K562 (cell line): Measurements from ENCODE around the gene DIPK1A. TPM values are rescaled to one million over a fixed set of nuclear protein-coding genes. Genes with fewer than 3 reads are reported as not detected.

Experiments used
- CHCHD3 ChIP-seq: fragments of 250-450 bp; sonication (Bioruptor Pico); IDR thresholded peaks from 2 replicates; pipeline ENCODE4 v2.1.2; 2022; ENCODE audit warnings: mild to moderate bottlenecking
- CTBP1 ChIP-seq: fragments of 450-650 bp; IDR thresholded peaks from 2 replicates; pipeline ENCODE4 v1.6.1; 2016; ENCODE audit warnings: borderline replicate concordance
- NBN ChIP-seq: fragments of 450-650 bp; IDR thresholded peaks from 2 replicates; pipeline ENCODE4 v1.6.1; 2016; ENCODE audit warnings: low read depth, mild to moderate bottlenecking
- PKNOX1 ChIP-seq: fragments of 450-650 bp; IDR thresholded peaks from 2 replicates; pipeline ENCODE4 v1.6.1; 2016
- RAD51 ChIP-seq: fragments of 450-650 bp; IDR thresholded peaks from 2 replicates; pipeline ENCODE4 v1.7.1; 2016; ENCODE audit warnings: low read depth, mild to moderate bottlenecking, borderline replicate concordance
- SMAD2 ChIP-seq: fragments of 150-350 bp; IDR thresholded peaks from 2 replicates; pipeline ENCODE4 v1.6.1; 2014; ENCODE audit warnings: low read depth, mild to moderate bottlenecking, low read length
- USF1 ChIP-seq: sonication (generic); formaldehyde crosslinking; IDR thresholded peaks from 2 replicates; pipeline ENCODE4 v1.9.0; 2022; ENCODE audit warnings: mild to moderate bottlenecking, missing genetic modification reagents
- ZNF143 ChIP-seq: sonication (generic); formaldehyde crosslinking; IDR thresholded peaks from 2 replicates; pipeline ENCODE4 v1.9.0; 2022; ENCODE audit warnings: mild to moderate bottlenecking, missing genetic modification reagents
- polyA plus RNA-seq, 8 experiments: library from polyadenylated mRNA; depleted of rRNA in 4 of 8; stranded (reverse) in 5 of 8; unstranded in 3 of 8; fragments of >200 nt; fragmentation: Nextera tagmentation in 2 of 8; fragmentation: Illumina TruSeq in 1 of 8; extraction: Ambion mirVana in 2 of 8; extraction: Trizol in 1 of 8; gene quantifications; 2 replicates each; pipeline versions ENCODE4 v1.2.1 to v1.2.3, GENCODE V29; 2011 to 2014; ENCODE audit warnings: inconsistent platforms in 1 of 8, missing spikeins in 1 of 8
- total RNA-seq, 7 experiments: library from RNA; depleted of rRNA in 6 of 7; stranded (reverse); fragments of >200 nt in 6 of 7; fragmentation: Illumina TruSeq in 2 of 7; extraction: Trizol in 2 of 7; gene quantifications; 2 replicates each; pipeline versions ENCODE4 v1.2.1 to v1.2.3, GENCODE V29; 2011 to 2021; ENCODE audit warnings: low replicate concordance in 1 of 7
- TF ChIP-seq, protein P1 (sequence below): fragments of 450-650 bp; IDR thresholded peaks from 2 replicates; pipeline ENCODE4 v1.6.1; 2016; ENCODE audit warnings: mild to moderate bottlenecking, moderate library complexity
- TF ChIP-seq, protein P2 (sequence below): fragments of 250-450 bp; sonication (Bioruptor Pico); IDR thresholded peaks from 2 replicates; pipeline ENCODE4 v1.5.1; 2021; ENCODE audit warnings: mild to moderate bottlenecking

DIPK1A gene
- total and polyA plus RNA-seq, 9 of the 15 experiments (the other 6 are each of a cell fraction or from before 2014, with no cell fraction given) = 0.54 to 2.5 (median 1.3) TPM

DNA sequence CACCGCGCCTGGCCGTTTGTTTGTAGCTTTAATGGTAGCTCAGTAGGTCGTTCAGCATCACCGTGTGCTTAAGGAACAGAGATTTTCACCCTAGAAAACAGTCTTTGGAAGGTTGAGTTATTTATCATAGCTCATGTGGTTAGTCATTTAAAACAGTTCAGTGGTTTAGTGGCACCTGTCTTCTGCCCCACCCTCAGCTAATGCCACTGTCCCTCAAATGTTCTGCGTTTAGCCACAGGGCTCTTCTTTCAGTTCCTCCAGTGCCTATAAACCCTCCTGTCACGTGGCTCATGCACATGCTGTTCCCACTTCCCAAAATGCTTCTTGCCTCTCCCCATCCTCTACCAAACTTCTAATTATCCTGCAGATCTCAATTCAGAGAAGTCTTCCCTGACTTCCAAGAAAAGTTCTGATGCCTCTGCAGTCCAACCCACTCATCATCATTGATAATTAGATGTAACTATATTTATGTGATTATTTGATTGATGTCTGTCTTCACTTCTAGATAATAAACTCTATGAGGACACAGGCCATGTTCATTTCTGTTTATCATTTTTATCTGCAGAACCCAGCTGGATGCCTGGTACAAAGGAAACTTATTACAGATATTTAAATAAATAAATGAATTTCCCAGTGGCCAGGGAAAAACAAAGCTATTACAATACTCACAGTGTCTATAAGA, 14.4 kb upstream of the DIPK1A start (continued):
- TF ChIP-seq, protein P1, sequence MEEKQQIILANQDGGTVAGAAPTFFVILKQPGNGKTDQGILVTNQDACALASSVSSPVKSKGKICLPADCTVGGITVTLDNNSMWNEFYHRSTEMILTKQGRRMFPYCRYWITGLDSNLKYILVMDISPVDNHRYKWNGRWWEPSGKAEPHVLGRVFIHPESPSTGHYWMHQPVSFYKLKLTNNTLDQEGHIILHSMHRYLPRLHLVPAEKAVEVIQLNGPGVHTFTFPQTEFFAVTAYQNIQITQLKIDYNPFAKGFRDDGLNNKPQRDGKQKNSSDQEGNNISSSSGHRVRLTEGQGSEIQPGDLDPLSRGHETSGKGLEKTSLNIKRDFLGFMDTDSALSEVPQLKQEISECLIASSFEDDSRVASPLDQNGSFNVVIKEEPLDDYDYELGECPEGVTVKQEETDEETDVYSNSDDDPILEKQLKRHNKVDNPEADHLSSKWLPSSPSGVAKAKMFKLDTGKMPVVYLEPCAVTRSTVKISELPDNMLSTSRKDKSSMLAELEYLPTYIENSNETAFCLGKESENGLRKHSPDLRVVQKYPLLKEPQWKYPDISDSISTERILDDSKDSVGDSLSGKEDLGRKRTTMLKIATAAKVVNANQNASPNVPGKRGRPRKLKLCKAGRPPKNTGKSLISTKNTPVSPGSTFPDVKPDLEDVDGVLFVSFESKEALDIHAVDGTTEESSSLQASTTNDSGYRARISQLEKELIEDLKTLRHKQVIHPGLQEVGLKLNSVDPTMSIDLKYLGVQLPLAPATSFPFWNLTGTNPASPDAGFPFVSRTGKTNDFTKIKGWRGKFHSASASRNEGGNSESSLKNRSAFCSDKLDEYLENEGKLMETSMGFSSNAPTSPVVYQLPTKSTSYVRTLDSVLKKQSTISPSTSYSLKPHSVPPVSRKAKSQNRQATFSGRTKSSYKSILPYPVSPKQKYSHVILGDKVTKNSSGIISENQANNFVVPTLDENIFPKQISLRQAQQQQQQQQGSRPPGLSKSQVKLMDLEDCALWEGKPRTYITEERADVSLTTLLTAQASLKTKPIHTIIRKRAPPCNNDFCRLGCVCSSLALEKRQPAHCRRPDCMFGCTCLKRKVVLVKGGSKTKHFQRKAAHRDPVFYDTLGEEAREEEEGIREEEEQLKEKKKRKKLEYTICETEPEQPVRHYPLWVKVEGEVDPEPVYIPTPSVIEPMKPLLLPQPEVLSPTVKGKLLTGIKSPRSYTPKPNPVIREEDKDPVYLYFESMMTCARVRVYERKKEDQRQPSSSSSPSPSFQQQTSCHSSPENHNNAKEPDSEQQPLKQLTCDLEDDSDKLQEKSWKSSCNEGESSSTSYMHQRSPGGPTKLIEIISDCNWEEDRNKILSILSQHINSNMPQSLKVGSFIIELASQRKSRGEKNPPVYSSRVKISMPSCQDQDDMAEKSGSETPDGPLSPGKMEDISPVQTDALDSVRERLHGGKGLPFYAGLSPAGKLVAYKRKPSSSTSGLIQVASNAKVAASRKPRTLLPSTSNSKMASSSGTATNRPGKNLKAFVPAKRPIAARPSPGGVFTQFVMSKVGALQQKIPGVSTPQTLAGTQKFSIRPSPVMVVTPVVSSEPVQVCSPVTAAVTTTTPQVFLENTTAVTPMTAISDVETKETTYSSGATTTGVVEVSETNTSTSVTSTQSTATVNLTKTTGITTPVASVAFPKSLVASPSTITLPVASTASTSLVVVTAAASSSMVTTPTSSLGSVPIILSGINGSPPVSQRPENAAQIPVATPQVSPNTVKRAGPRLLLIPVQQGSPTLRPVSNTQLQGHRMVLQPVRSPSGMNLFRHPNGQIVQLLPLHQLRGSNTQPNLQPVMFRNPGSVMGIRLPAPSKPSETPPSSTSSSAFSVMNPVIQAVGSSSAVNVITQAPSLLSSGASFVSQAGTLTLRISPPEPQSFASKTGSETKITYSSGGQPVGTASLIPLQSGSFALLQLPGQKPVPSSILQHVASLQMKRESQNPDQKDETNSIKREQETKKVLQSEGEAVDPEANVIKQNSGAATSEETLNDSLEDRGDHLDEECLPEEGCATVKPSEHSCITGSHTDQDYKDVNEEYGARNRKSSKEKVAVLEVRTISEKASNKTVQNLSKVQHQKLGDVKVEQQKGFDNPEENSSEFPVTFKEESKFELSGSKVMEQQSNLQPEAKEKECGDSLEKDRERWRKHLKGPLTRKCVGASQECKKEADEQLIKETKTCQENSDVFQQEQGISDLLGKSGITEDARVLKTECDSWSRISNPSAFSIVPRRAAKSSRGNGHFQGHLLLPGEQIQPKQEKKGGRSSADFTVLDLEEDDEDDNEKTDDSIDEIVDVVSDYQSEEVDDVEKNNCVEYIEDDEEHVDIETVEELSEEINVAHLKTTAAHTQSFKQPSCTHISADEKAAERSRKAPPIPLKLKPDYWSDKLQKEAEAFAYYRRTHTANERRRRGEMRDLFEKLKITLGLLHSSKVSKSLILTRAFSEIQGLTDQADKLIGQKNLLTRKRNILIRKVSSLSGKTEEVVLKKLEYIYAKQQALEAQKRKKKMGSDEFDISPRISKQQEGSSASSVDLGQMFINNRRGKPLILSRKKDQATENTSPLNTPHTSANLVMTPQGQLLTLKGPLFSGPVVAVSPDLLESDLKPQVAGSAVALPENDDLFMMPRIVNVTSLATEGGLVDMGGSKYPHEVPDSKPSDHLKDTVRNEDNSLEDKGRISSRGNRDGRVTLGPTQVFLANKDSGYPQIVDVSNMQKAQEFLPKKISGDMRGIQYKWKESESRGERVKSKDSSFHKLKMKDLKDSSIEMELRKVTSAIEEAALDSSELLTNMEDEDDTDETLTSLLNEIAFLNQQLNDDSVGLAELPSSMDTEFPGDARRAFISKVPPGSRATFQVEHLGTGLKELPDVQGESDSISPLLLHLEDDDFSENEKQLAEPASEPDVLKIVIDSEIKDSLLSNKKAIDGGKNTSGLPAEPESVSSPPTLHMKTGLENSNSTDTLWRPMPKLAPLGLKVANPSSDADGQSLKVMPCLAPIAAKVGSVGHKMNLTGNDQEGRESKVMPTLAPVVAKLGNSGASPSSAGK = peak; percentile 71
- TF ChIP-seq USF1 (peak; percentile 66), SMAD2 (no peak), RAD51 (peak; percentile 63), CTBP1 (peak; percentile 43; the same call in 1 of the 2 replicates), ZNF143 (no peak), NBN (no peak), CHCHD3 (no peak), PKNOX1 (0 out of 2 replicates have a peak, but pooled peaks have one; percentile 6)
- TF ChIP-seq, protein P2, sequence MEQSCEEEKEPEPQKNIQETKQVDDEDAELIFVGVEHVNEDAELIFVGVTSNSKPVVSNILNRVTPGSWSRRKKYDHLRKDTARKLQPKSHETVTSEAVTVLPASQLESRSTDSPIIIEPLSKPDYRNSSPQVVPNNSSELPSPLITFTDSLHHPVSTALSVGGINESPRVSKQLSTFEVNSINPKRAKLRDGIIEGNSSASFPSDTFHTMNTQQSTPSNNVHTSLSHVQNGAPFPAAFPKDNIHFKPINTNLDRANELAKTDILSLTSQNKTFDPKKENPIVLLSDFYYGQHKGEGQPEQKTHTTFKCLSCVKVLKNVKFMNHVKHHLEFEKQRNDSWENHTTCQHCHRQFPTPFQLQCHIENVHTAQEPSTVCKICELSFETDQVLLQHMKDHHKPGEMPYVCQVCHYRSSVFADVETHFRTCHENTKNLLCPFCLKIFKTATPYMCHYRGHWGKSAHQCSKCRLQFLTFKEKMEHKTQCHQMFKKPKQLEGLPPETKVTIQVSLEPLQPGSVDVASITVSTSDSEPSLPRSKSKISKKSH (CRISPR knock-in tag) = no peak
